GM18870 (cell line): Measurements from ENCODE around the gene ZNF324B.
A peak's percentile ranks its signal among the peaks of the same experiment; 100 is the strongest.
"Not testable (repeated sequence)": the region's sequence is repeated elsewhere in the genome, so short reads cannot be mapped to it uniquely, and the experiment has no call there.

Source experiments
- ATAC-seq: cut with Tn5 transposase; IDR thresholded peaks from one replicate; pipeline ENCODE4 v1.9.1; 2021; ENCODE audit warnings: moderate library complexity; ENCODE audit not compliant: unreplicated experiment

ZNF324B gene

DNA sequence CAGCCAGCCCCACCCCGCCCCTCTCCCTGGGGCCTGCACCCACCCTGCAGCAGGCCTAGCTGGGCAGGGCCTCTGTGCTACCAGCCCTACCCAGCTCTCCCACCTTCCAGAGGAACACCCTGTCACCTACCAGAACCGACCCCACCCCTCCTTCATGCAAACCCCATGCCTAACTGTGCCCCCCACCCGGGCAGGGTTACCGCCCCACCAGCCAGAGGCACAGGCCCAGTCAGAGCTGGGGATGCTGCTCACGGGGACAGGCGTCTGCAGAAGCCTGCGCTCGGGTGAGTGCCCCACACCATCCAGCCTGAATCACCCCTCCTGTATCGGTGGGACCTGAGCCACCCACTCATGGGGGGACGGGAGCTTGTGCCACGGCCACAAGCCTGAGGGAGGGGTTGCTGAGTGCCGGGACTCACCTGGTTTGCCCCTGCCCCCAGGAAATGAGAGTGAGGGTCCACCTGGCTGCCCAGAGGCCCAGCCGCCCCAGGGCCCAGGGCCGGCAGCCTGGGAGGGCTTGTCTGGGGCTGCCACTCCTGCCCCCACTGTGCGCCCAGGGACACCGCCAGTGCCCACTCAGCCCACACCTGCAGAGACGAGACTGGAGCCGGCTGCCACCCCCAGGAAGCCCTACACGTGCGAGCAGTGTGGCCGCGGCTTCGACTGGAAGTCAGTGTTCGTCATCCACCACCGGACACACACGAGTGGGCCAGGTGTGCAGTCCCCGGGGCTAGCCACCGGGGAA is 28.5 kb downstream of the ZNF324B start:
- ATAC-seq: no peak

DNA sequence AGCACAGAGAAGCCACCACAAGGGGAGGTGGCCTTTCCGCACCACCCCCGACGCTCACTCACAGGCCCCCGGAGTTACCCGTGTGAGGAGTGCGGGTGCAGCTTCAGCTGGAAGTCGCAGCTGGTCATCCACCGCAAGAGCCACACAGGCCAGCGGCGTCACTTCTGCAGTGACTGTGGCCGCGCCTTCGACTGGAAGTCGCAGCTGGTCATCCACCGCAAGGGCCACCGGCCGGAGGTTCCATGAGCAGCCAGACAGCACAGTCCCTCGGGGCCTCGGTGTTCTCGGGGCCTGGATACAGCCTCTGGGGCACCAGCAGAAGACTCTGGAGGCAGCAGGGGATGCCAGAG is 29.0 kb downstream of the ZNF324B start:
- no peak for ATAC-seq

- ATAC-seq: no peak
These were observed 29.4 kb downstream of the ZNF324B start for GRCh38 chr19:58480831-58481230.

- no peak for ATAC-seq
These were observed 30.9 kb downstream of the ZNF324B start for GRCh38 chr19:58482372-58482771.

DNA sequence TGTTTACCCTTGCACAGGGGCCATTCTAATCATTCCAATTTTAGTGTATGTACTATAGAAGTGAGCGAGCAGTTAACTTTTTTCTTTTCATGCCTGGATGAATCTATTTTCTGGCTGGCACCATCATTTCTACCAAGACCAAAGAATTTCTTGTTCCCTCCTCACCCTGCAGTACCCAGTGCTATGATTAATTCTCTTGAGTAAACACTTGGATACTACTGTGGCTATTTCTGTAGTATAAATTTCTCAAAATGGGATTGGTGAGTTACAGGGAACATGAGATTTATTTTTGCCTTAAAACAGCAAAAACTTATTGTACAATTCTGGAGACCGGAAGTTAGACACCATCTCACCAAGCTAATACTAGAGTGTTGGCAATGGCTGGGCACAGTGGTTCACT is 32.4 kb downstream of the ZNF324B start:
- ATAC-seq: no peak

DNA sequence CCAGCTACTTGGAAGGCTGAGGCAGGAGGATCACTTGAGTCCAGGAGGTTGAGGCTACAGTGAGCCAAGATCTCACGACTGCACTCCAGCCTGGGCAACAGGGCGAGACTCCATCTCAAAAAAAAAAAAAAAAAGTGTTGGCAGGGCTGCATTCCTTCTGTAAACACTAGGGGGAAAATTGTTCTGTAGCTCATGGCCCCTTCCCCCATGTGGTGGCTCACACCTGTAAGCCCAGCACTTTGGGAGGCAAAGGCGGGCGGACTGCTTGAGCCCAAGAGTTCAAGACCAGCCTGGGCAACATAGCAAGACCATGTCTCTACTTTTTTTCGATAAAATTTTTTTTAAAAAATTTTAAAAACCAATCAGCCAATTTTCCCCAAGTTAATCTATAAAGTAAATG is 32.9 kb downstream of the ZNF324B start:
- ATAC-seq: not testable (repeated sequence)

- no peak for ATAC-seq
These were observed 40.0 kb downstream of the ZNF324B start for GRCh38 chr19:58491393-58491792.

GRCh38 chr19:58492265-58492664 is 40.8 kb downstream of the ZNF324B start:
- no peak for ATAC-seq

- ATAC-seq: no peak
These were observed 46.3 kb downstream of the ZNF324B start for GRCh38 chr19:58497634-58498170.

DNA sequence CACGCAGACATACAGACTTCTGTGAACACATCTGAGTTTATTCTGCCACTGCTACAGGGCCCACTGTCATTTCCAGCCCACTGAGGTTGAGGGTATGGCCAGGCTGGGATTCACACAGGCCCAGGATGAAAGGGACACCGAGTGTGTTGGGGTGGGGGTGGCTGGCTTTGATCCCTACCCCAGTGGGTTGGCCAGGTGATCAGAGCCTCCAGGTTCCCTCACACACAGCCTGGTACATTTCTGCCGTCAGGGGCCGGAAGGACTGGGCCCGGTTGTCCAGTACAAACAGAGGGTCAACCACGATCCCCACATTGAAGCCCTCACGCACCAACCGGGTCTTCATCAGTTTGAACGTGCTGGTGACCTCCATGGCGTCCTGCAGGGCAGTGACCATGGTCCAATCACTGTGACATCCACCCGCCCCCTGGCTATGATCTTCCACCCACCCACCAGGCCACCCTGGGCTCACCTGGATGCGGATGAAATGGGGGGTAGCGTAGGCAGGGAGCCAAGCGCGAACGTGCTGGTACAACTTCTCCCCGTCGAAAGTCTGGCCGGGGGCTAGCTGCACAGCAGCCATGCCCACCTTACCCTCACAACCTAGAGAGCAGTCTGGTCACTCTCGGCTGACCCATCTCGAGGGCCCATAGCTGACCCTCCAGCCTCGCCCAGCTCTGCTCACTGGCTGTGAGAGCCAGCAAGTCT is 47.0 kb downstream of the ZNF324B start:
- no peak for ATAC-seq

DNA sequence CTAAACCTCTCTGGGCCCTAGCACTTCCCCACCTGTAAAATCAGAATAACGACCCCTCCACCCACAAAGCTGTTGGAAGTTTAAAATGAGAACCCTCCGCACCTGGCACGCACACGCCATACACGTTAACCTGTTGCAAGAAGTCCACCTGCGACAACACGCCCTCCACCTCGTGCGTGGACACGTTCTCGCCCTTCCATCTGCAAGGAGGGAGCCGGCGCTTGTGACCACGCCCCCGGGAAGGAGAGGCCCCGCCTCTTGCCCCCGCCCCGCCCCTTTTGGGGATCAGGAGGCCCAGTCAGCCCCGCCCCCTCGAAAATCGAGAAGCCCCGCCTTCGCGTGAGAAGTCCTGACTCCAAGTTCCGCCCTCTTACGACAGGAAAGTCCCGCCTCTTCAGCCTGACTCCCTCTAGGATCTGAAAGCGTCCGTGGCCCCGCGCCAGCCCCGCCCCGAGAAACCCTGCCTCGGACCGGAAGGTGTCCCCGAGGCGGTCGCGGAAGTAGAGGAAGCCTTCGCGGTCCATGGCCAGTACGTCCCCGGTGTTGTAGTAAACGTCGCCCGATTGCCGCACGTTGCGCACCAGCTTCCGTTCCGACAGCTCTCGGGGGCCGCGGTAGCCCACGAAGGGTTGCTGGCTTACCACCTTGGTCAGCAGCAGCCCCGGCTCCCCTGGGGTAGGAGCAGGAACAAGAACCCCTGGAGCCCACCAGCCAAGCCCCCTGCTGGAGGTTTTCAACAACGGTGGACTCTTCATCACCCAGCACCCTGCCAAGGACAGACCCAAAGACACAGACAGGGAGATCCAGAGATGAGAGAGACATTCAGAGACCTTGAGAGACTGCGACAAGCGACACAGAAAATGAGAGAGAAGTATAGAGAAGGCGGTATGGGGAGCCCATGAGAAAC is 47.9 kb downstream of the ZNF324B start:
- ATAC-seq: peak; percentile 85

DNA sequence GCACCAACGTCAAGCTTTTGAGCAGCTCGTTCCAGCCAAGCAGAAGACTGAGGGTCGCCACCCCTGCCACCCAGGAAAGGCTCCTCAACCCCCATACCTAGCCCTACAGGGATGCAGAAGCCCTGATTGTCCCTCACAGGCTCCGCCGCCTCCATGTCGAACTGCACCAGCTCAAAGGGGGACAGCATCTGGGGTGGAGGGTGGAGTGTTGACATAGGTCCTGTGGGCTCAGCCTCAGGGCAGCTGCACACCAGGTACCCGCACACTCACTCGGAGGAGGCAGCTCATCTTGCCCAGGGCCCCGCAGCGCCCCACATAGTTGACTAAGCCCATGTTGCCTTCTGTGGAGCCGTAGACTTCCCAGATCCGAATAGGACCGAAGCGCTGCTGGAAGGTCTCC is 48.8 kb downstream of the ZNF324B start:
- no peak for ATAC-seq
